ENCODE data around the gene MST1R. TPM values are rescaled to one million over a fixed set of nuclear protein-coding genes. Genes with fewer than 3 reads are reported as not detected.

MST1R gene
- total RNA-seq, 1 donor from 2014 or later, result 0.57 TPM

DNA sequence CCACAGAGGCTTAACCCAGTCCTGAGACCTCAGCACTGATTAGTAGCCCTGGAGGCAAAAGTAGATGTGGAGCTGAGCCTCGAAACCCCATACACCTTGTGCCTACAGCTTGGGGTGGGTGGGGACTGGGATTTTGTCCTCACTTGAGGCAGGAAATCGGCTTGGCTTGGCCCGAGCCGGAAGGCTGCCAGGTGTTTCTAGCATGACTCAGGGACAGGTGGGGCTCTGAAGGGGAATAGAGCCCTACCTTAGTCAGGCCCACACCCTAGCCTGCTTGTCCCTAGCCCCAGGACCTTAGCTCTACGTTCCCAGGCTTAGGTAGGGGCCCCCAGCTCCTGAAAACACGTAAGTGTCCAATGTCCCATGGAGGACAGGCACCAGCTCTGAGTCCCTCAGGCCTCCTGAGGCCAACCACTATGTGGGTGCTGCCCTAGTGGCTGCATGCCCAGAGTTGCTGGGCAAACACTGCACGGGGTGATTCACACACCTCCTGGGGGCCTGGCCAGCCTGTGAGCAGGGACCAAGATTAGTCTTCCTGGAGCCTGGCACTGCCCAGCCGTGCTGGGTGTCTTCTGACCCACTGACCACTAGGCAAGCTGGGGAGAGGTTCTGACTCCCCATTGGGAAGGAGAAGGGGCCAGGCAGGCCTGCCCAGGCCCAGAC lies 3.1 kb downstream of the MST1R start:
- peaks cover under 1% of the 10 kb centered on the region for H3K4me1 Mint-ChIP-seq (ENCODE audit: low read depth, unreplicated experiment)
- no peaks in the 10 kb centered on the region for H3K79me2 ChIP-seq (ENCODE audit: insufficient read depth, low read length)
- H3K27ac Mint-ChIP-seq (ENCODE audit: unreplicated experiment), result no peak overlapping the region
- no peaks in the 10 kb centered on the region for H4K20me1 ChIP-seq (ENCODE audit: insufficient read depth, low read length)
- H3K4me1 ChIP-seq (ENCODE audit: insufficient read depth, low read length), result peaks cover 8% of the 10 kb centered on the region
- H3K27ac ChIP-seq (ENCODE audit: low read depth, low read length), result no peak overlapping the region
- TF ChIP-seq, protein P1, sequence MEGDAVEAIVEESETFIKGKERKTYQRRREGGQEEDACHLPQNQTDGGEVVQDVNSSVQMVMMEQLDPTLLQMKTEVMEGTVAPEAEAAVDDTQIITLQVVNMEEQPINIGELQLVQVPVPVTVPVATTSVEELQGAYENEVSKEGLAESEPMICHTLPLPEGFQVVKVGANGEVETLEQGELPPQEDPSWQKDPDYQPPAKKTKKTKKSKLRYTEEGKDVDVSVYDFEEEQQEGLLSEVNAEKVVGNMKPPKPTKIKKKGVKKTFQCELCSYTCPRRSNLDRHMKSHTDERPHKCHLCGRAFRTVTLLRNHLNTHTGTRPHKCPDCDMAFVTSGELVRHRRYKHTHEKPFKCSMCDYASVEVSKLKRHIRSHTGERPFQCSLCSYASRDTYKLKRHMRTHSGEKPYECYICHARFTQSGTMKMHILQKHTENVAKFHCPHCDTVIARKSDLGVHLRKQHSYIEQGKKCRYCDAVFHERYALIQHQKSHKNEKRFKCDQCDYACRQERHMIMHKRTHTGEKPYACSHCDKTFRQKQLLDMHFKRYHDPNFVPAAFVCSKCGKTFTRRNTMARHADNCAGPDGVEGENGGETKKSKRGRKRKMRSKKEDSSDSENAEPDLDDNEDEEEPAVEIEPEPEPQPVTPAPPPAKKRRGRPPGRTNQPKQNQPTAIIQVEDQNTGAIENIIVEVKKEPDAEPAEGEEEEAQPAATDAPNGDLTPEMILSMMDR (IDR thresholded peaks at IDR 0.05; ENCODE audit: insufficient read depth, low read depth, low read length), result no peak
- TF ChIP-seq EZH2 (IDR thresholded peaks at IDR 0.05; ENCODE audit: insufficient read depth, low read length), result no peak
- no peaks in the 10 kb centered on the region for H3K27me3 ChIP-seq (ENCODE audit: insufficient read depth, low read length)
- no peak overlapping the region for H3K4me3 ChIP-seq (ENCODE audit: insufficient read depth, low read depth, low read length)
- H3K36me3 Mint-ChIP-seq (ENCODE audit: low read depth, unreplicated experiment), result peaks cover 3% of the 10 kb centered on the region
- no peak for FAIRE-seq
- no peak overlapping the region for H3K4me2 ChIP-seq (ENCODE audit: low read length)
- no peak overlapping the region for H3K9ac ChIP-seq (ENCODE audit: low read length)
- no peak overlapping the region for H2AFZ ChIP-seq (ENCODE audit: low read depth, low read length)
- peaks cover 3% of the 10 kb centered on the region for H3K9me3 Mint-ChIP-seq (ENCODE audit: unreplicated experiment)
- H3K27me3 Mint-ChIP-seq (ENCODE audit: low read depth, unreplicated experiment), result peaks cover 13% of the 10 kb centered on the region
- DNase-seq (ENCODE audit: low read depth), result peak; percentile 26
- H3K36me3 ChIP-seq (ENCODE audit: insufficient read depth, low read length), result no peaks in the 10 kb centered on the region
- H3K4me3 Mint-ChIP-seq (ENCODE audit: unreplicated experiment), result no peak overlapping the region
- no peaks in the 10 kb centered on the region for H3K9me3 ChIP-seq (ENCODE audit: insufficient read depth, low read depth, low read length)

GRCh38 chr3:49899815-49900214 lies 3.9 kb downstream of the MST1R start:
- Mint-ChIP-seq H3K4me3 (ENCODE audit: unreplicated experiment) (no peak overlapping the region), H3K36me3 (ENCODE audit: low read depth, unreplicated experiment) (peaks cover 3% of the 10 kb centered on the region), H3K27ac (ENCODE audit: unreplicated experiment) (no peak overlapping the region), H3K4me1 (ENCODE audit: low read depth, unreplicated experiment) (no peaks in the 10 kb centered on the region), H3K9me3 (ENCODE audit: unreplicated experiment) (peaks cover 3% of the 10 kb centered on the region), H3K27me3 (ENCODE audit: low read depth, unreplicated experiment) (peaks cover 17% of the 10 kb centered on the region)
- Histone ChIP-seq H3K79me2 (ENCODE audit: insufficient read depth, low read length) (no peaks in the 10 kb centered on the region), H3K36me3 (ENCODE audit: insufficient read depth, low read length) (no peaks in the 10 kb centered on the region), H3K9ac (ENCODE audit: low read length) (no peak overlapping the region), H3K4me3 (ENCODE audit: insufficient read depth, low read depth, low read length) (no peak overlapping the region), H3K4me1 (ENCODE audit: insufficient read depth, low read length) (peaks cover 8% of the 10 kb centered on the region), H4K20me1 (ENCODE audit: insufficient read depth, low read length) (no peaks in the 10 kb centered on the region), H3K4me2 (ENCODE audit: low read length) (no peak overlapping the region), H3K9me3 (ENCODE audit: insufficient read depth, low read depth, low read length) (no peaks in the 10 kb centered on the region), H3K27ac (ENCODE audit: low read depth, low read length) (no peak overlapping the region), H3K27me3 (ENCODE audit: insufficient read depth, low read length) (no peaks in the 10 kb centered on the region), H2AFZ (ENCODE audit: low read depth, low read length) (no peak overlapping the region)
- TF ChIP-seq, protein P1 (IDR thresholded peaks at IDR 0.05; ENCODE audit: insufficient read depth, low read depth, low read length), result peak; percentile 6
- no peak for TF ChIP-seq EZH2 (IDR thresholded peaks at IDR 0.05; ENCODE audit: insufficient read depth, low read length)
- no peak for DNase-seq (ENCODE audit: low read depth)
- no peak for FAIRE-seq

DNA sequence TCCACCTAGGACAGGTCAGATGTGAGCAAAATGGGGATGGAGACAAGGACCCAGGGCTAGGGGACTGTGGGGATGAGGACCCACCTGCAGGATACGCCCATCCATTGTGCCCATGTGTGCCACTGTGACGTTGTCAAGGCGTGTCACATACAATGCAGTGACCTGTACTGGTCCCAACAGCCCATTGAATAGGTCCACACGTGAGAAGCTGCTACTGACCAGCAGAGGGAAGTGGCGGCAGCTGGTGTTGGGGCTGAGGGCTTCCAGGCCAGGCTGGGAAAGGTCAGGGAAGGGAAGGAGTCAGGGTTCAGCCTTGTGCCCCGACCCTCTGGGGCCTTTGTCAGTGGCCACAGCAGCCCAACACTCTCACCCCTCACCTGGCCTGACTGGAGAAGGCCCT lies 4.7 kb downstream of the MST1R start:
- Histone ChIP-seq H3K36me3 (ENCODE audit: insufficient read depth, low read length) (no peaks in the 10 kb centered on the region), H3K4me1 (ENCODE audit: insufficient read depth, low read length) (peaks cover 8% of the 10 kb centered on the region), H2AFZ (ENCODE audit: low read depth, low read length) (no peak overlapping the region), H3K4me2 (ENCODE audit: low read length) (no peak overlapping the region), H3K27me3 (ENCODE audit: insufficient read depth, low read length) (no peaks in the 10 kb centered on the region), H3K9me3 (ENCODE audit: insufficient read depth, low read depth, low read length) (no peaks in the 10 kb centered on the region), H4K20me1 (ENCODE audit: insufficient read depth, low read length) (no peaks in the 10 kb centered on the region), H3K79me2 (ENCODE audit: insufficient read depth, low read length) (no peaks in the 10 kb centered on the region), H3K27ac (ENCODE audit: low read depth, low read length) (no peak overlapping the region), H3K4me3 (ENCODE audit: insufficient read depth, low read depth, low read length) (no peak overlapping the region), H3K9ac (ENCODE audit: low read length) (no peak overlapping the region)
- no peak for TF ChIP-seq EZH2 (IDR thresholded peaks at IDR 0.05; ENCODE audit: insufficient read depth, low read length)
- TF ChIP-seq, protein P1 (IDR thresholded peaks at IDR 0.05; ENCODE audit: insufficient read depth, low read depth, low read length), result no peak
- DNase-seq (ENCODE audit: low read depth) (no peak), FAIRE-seq (no peak)
- no peak overlapping the region for H3K27ac Mint-ChIP-seq (ENCODE audit: unreplicated experiment)
- peaks cover 3% of the 10 kb centered on the region for H3K36me3 Mint-ChIP-seq (ENCODE audit: low read depth, unreplicated experiment)
- H3K4me3 Mint-ChIP-seq (ENCODE audit: unreplicated experiment), result no peak overlapping the region
- no peaks in the 10 kb centered on the region for H3K4me1 Mint-ChIP-seq (ENCODE audit: low read depth, unreplicated experiment)
- peaks cover 3% of the 10 kb centered on the region for H3K9me3 Mint-ChIP-seq (ENCODE audit: unreplicated experiment)
- H3K27me3 Mint-ChIP-seq (ENCODE audit: low read depth, unreplicated experiment), result peaks cover 15% of the 10 kb centered on the region

Measured in astrocyte (in vitro differentiated cells and primary cell).